ENCODE data around the gene KCNMA1. TPM values are rescaled to one million over a fixed set of nuclear protein-coding genes. Genes with fewer than 3 reads are reported as not detected.

The KCNMA1 gene
- total and polyA plus RNA-seq, 4 experiments from 2014 or later, result 0.26 TPM; not detected in 3

DNA sequence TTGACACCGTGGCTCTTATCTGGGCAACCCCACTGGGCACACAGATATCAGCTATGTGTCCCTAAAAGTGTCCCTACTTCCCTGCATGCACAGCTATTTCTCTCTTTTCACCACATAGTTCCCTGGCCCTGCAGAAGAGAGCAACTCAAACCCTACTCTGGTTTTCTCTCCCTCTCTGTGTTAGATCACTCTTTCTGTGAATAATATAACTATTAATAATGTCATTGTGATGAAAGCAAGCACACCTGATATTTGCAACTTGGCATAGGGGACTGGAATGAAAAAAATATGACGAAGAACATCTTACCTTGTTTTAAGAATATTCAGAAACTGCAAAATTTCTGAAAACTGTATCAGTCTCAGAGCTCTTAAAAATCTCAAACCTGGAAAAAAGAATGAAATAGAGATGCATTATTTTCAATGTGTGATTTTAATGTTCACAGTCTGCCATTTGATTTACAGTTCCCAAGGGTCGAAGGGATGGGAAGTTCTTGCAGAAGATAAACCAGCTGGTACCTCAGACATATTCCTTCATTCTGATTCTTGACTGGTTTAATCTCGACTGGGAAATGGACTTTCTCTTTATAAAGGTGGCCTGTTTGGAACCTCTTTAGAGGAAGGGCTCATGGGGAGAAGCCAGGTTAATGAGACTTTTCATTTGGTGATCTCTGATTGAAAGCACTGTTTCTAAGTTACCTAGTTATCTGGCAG, 516.8 kb downstream of the KCNMA1 start:
- H3K36me3 Mint-ChIP-seq, result no peaks in the 10 kb centered on the region
- CTCF ChIA-PET (ENCODE audit: partially characterized antibody), result interaction anchor here (1.0 to 1.1 kb wide), 2 partner anchors 9 to 11 kb away, joined by 4 read pairs; no protein-coding TSS in a partner anchor
- DNase-seq, result no peak
- Histone ChIP-seq H3K9me3 (ENCODE audit: control insufficient read depth in 1 of 2, low read length in 2 of 2) (no peaks in the 10 kb centered on the region), H3K27me3 (ENCODE audit: insufficient read depth, low read length) (no peaks in the 10 kb centered on the region), H3K36me3 (ENCODE audit: insufficient read depth, low read length) (no peaks in the 10 kb centered on the region), H3K4me1 (ENCODE audit: insufficient read depth, low read length) (no peaks in the 10 kb centered on the region), H3K27ac (ENCODE audit: low read depth, low read length) (no peak overlapping the region), H3K4me3 (ENCODE audit: low read length in 2 of 2) (no peak overlapping the region)
- H3K4me1 Mint-ChIP-seq, result no peaks in the 10 kb centered on the region
- H3K27ac Mint-ChIP-seq, result no peak overlapping the region
- intact Hi-C loops (cut with micrococcal nuclease), result no loop called here
- POLR2A ChIA-PET (ENCODE audit: partially characterized antibody), result no interaction called here
- peaks cover 0 to 2% (median 0%) of the 10 kb centered on the region in 8 donors for H3K9me3 Mint-ChIP-seq
- no peak overlapping the region for H3K4me3 Mint-ChIP-seq
- H3K27me3 Mint-ChIP-seq, result peaks cover 2 to 5% of the 10 kb centered on the region in 2 donors

DNA sequence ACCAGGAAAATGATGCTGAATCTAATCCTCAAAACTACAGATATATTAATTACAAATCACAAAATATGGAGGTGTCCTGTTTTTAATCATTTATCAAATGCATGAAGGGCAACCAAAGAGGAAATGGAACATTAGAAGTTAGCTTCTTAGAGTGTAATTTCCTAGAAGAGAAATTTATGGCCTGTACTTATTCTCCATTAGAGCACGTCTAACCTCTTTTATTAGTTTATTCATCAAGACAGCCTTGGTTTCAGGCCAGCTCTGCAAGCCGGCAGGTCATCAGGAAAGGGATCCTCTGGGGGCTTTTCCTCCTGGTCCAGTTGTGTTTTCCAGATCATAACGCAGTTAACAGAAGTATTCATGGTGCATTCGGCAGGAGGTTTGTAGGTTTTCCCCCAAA, 517.6 kb downstream of the KCNMA1 start:
- Mint-ChIP-seq H3K27ac (no peak overlapping the region), H3K9me3 (peaks cover 0 to 2% (median 0%) of the 10 kb centered on the region in 8 donors), H3K27me3 (peaks cover 2% of the 10 kb centered on the region in 2 donors), H3K4me1 (no peaks in the 10 kb centered on the region), H3K4me3 (no peak overlapping the region), H3K36me3 (no peaks in the 10 kb centered on the region)
- POLR2A ChIA-PET (ENCODE audit: partially characterized antibody), result no interaction called here
- H3K27ac ChIP-seq (ENCODE audit: low read depth, low read length), result no peak overlapping the region
- H3K36me3 ChIP-seq (ENCODE audit: insufficient read depth, low read length), result no peaks in the 10 kb centered on the region
- intact Hi-C loops (cut with micrococcal nuclease), result no loop called here
- H3K4me1 ChIP-seq (ENCODE audit: insufficient read depth, low read length), result no peaks in the 10 kb centered on the region
- no peaks in the 10 kb centered on the region for H3K27me3 ChIP-seq (ENCODE audit: insufficient read depth, low read length)
- DNase-seq, result no peak
- CTCF ChIA-PET (ENCODE audit: partially characterized antibody), result interaction anchor here (1.0 kb wide), 1 partner anchor 8 kb away, joined by 4 read pairs; no protein-coding TSS in a partner anchor
- H3K9me3 ChIP-seq (ENCODE audit: control insufficient read depth in 1 of 2, low read length in 2 of 2), result no peaks in the 10 kb centered on the region
- no peak overlapping the region for H3K4me3 ChIP-seq (ENCODE audit: low read length in 2 of 2)

DNA sequence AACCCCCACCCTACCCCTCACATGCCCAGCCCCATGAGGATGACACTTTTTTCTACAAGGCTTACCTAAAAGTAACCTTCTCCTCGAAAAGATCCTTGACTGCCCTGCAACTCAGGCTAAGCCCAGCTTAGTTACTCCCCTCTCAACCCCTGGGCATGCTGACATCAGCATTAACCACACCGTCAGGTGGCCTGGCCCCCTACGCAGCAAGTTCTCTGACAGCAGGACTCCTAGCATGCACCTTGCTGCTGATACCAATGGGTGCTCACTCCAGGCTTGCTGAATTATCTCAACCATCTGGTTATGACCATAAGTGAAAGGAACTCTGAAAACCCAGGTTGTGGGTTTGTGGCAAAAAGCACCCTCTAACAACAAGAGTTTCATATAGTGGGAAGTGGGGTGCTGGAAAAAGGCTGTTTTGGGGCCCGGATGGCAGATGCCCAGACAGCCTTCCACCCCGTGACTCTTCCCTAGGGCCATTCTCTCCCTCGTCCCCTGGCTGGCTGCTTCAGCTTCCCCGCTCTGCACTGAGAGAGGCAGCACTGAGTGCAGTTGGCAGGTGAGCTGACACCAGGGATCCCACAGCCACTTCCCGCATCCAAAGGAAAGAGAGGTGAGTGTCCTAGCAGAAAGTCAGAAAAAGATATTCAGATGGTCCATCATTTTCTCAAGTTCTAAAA, 518.9 kb downstream of the KCNMA1 start:
- Histone ChIP-seq H3K9me3 (ENCODE audit: control insufficient read depth in 1 of 2, low read length in 2 of 2) (no peaks in the 10 kb centered on the region), H3K4me3 (ENCODE audit: low read length in 2 of 2) (no peak overlapping the region), H3K4me1 (ENCODE audit: insufficient read depth, low read length) (no peaks in the 10 kb centered on the region), H3K27me3 (ENCODE audit: insufficient read depth, low read length) (no peaks in the 10 kb centered on the region), H3K36me3 (ENCODE audit: insufficient read depth, low read length) (no peaks in the 10 kb centered on the region), H3K27ac (ENCODE audit: low read depth, low read length) (no peak overlapping the region)
- POLR2A ChIA-PET (ENCODE audit: partially characterized antibody), result no interaction called here
- Mint-ChIP-seq H3K36me3 (no peaks in the 10 kb centered on the region), H3K4me1 (no peaks in the 10 kb centered on the region), H3K9me3 (peaks cover 0 to 2% (median 0%) of the 10 kb centered on the region in 8 donors), H3K4me3 (no peak overlapping the region), H3K27me3 (peaks cover 2% of the 10 kb centered on the region in 2 donors), H3K27ac (no peak overlapping the region)
- no peak for DNase-seq
- CTCF ChIA-PET (ENCODE audit: partially characterized antibody), result no interaction called here
- intact Hi-C loops (cut with micrococcal nuclease), result no loop called here

DNA sequence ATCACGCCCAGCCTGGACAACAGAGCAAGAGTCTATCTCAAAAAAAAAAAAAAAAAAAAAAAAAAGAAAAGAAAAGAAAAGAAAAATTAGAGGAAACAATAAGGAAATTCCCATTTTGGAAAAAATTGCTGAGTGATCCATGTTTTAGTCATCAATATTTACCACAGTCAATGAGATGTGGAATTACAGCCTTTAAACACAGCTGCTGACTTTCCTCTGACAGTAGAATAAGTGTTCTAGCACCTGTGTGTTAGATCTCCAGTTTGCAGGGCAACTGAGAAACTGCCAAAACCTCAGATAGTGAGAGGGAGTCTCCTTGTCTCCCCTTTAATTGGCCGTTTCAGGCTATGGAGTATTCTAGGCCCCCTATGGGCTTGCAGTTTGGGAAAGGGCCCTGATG, 520.1 kb downstream of the KCNMA1 start:
- Histone ChIP-seq H3K4me1 (ENCODE audit: insufficient read depth, low read length) (no peaks in the 10 kb centered on the region), H3K27me3 (ENCODE audit: insufficient read depth, low read length) (no peaks in the 10 kb centered on the region), H3K9me3 (ENCODE audit: control insufficient read depth in 1 of 2, low read length in 2 of 2) (no peaks in the 10 kb centered on the region), H3K27ac (ENCODE audit: low read depth, low read length) (no peak overlapping the region), H3K4me3 (ENCODE audit: low read length in 2 of 2) (no peak overlapping the region), H3K36me3 (ENCODE audit: insufficient read depth, low read length) (no peaks in the 10 kb centered on the region)
- intact Hi-C loops (cut with micrococcal nuclease), result no loop called here
- Mint-ChIP-seq H3K27ac (no peak overlapping the region), H3K4me3 (no peak overlapping the region), H3K9me3 (peaks cover 0 to 2% (median 0%) of the 10 kb centered on the region in 8 donors), H3K27me3 (peaks cover 2% of the 10 kb centered on the region in 2 donors), H3K4me1 (no peaks in the 10 kb centered on the region), H3K36me3 (no peaks in the 10 kb centered on the region)
- DNase-seq, result no peak
- CTCF ChIA-PET (ENCODE audit: partially characterized antibody), result no interaction called here
- POLR2A ChIA-PET (ENCODE audit: partially characterized antibody), result no interaction called here

DNA sequence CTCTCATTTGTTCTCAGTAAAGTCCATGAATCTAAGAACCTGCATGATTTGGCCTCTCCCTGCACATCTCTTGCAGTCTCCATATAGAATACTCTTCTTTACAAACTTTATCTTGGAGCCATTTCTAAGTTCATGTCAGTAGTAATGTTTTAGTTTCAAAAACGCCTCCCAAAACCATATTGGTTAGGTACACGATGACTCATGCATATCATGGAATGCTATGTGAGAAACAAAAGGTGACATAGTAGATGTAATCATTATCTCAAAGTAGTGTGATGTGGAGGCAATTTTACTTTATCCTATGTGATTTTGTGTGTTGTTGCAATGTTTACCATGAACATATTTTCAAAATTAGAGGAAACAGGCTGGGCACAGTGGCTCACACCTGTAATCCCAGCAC, 520.7 kb downstream of the KCNMA1 start:
- intact Hi-C loops (cut with micrococcal nuclease), result no loop called here
- Mint-ChIP-seq H3K4me1 (no peaks in the 10 kb centered on the region), H3K9me3 (peaks cover 0 to 2% (median 0%) of the 10 kb centered on the region in 8 donors), H3K27me3 (peaks cover 2 to 5% of the 10 kb centered on the region in 2 donors), H3K36me3 (no peaks in the 10 kb centered on the region), H3K27ac (no peak overlapping the region), H3K4me3 (no peak overlapping the region)
- Histone ChIP-seq H3K4me1 (ENCODE audit: insufficient read depth, low read length) (no peaks in the 10 kb centered on the region), H3K4me3 (ENCODE audit: low read length in 2 of 2) (no peak overlapping the region), H3K27ac (ENCODE audit: low read depth, low read length) (no peak overlapping the region), H3K27me3 (ENCODE audit: insufficient read depth, low read length) (no peaks in the 10 kb centered on the region), H3K9me3 (ENCODE audit: control insufficient read depth in 1 of 2, low read length in 2 of 2) (no peaks in the 10 kb centered on the region), H3K36me3 (ENCODE audit: insufficient read depth, low read length) (no peaks in the 10 kb centered on the region)
- CTCF ChIA-PET (ENCODE audit: partially characterized antibody), result no interaction called here
- POLR2A ChIA-PET (ENCODE audit: partially characterized antibody), result no interaction called here
- DNase-seq, result no peak

DNA sequence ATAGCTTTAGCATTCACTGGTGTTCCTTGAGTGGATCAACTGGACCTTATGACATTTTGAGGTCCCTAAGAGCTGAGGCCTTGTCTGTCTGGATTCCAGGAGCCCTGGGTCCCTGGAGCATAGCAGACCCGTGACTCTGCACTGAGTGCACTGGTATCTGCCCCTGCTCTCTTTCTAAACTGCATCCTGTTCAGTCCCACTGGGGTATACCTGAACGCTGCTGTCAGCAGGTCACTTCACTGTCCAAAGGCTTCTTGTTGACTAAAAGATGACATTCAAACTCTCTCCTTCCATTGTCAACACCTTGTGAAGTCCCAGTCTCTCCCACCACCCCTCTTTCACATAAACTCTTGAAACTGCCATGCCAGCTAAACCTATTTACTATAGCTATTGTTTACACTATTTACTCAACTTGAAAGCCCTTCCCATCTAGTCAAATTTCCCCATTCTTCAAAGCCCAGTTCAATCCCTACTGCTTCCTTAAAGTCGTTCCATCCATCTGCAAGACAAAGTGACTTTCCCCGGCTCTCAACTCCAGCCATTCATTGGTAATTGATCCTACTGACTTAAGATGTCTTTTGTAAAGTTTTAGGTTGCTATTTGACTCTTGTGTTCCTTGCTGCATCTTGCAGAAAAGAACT, 523.3 kb downstream of the KCNMA1 start:
- H3K27ac ChIP-seq (ENCODE audit: low read depth, low read length), result no peak overlapping the region
- peaks cover 0 to 2% (median 0%) of the 10 kb centered on the region in 8 donors for H3K9me3 Mint-ChIP-seq
- no peak overlapping the region for H3K4me3 Mint-ChIP-seq
- H3K36me3 ChIP-seq (ENCODE audit: insufficient read depth, low read length), result no peaks in the 10 kb centered on the region
- intact Hi-C loops (cut with micrococcal nuclease), result no loop called here
- H3K36me3 Mint-ChIP-seq, result no peaks in the 10 kb centered on the region
- H3K4me3 ChIP-seq (ENCODE audit: low read length in 2 of 2), result no peak overlapping the region
- DNase-seq, result no peak
- no peaks in the 10 kb centered on the region for H3K4me1 Mint-ChIP-seq
- peaks cover 0 to 5% of the 10 kb centered on the region in 2 donors for H3K27me3 Mint-ChIP-seq
- H3K9me3 ChIP-seq (ENCODE audit: control insufficient read depth in 1 of 2, low read length in 2 of 2), result no peaks in the 10 kb centered on the region
- CTCF ChIA-PET (ENCODE audit: partially characterized antibody), result interaction anchor here (0.8 to 0.9 kb wide), 2 partner anchors 12 to 17 kb away, joined by 3 read pairs; no protein-coding TSS in a partner anchor
- H3K4me1 ChIP-seq (ENCODE audit: insufficient read depth, low read length), result no peaks in the 10 kb centered on the region
- no peaks in the 10 kb centered on the region for H3K27me3 ChIP-seq (ENCODE audit: insufficient read depth, low read length)
- POLR2A ChIA-PET (ENCODE audit: partially characterized antibody), result no interaction called here
- H3K27ac Mint-ChIP-seq, result no peak overlapping the region

Measured in CD4-positive, alpha-beta memory T cell (primary cell).